SH-SY5Y (cell line): Measurements from ENCODE around the gene CEACAM18.

Experiments
- GATA2 ChIP-seq: IDR thresholded peaks from 2 replicates; pipeline ENCODE4 v1.6.1; 2011; ENCODE audit warnings: mild to moderate bottlenecking, low read depth, low read length
- GATA3 ChIP-seq: IDR thresholded peaks from 2 replicates; pipeline ENCODE4 v1.6.1; 2011; ENCODE audit warnings: low read depth, mild to moderate bottlenecking, low read length, moderate library complexity

CEACAM18 gene

GRCh38 chr19:51478381-51479234, at the start of gene CEACAM18:
Gene CEACAM18 (plus strand): TSS chr19:51478539.
- TF ChIP-seq GATA2 (no peak), GATA3 (no peak)

GRCh38 chr19:51430221-51430620, 48.1 kb upstream of the CEACAM18 start:
- no peak for TF ChIP-seq GATA2
- no peak for TF ChIP-seq GATA3

GRCh38 chr19:51431124-51431523, 47.2 kb upstream of the CEACAM18 start:
- no peak for TF ChIP-seq GATA3
- no peak for TF ChIP-seq GATA2

GRCh38 chr19:51433043-51433442, 45.3 kb upstream of the CEACAM18 start:
- TF ChIP-seq GATA3 (no peak), GATA2 (no peak)

- TF ChIP-seq GATA3 (no peak), GATA2 (no peak)
Observed at GRCh38 chr19:51434456-51434855, 43.9 kb upstream of the CEACAM18 start.

GRCh38 chr19:51439021-51439465, 39.3 kb upstream of the CEACAM18 start:
- TF ChIP-seq GATA3, result no peak

GRCh38 chr19:51440052-51440451, 38.3 kb upstream of the CEACAM18 start:
- TF ChIP-seq GATA3 (no peak), GATA2 (no peak)

- TF ChIP-seq GATA3, result no peak
- no peak for TF ChIP-seq GATA2
Observed at GRCh38 chr19:51440846-51441409, 37.4 kb upstream of the CEACAM18 start.

GRCh38 chr19:51441410-51442390, 36.6 kb upstream of the CEACAM18 start:
- no peak for TF ChIP-seq GATA2
- TF ChIP-seq GATA3, result no peak

GRCh38 chr19:51448011-51448410, 30.3 kb upstream of the CEACAM18 start:
- no peak for TF ChIP-seq GATA2
- no peak for TF ChIP-seq GATA3

GRCh38 chr19:51448411-51449016, 29.8 kb upstream of the CEACAM18 start:
- TF ChIP-seq GATA3 (no peak), GATA2 (no peak)

- TF ChIP-seq GATA2, result no peak
Observed at GRCh38 chr19:51450730-51451307, 27.5 kb upstream of the CEACAM18 start.

GRCh38 chr19:51456541-51457290, 21.6 kb upstream of the CEACAM18 start:
- TF ChIP-seq GATA2 (no peak), GATA3 (no peak)
